ENCODE measurements around the gene HDDC2.
A peak's percentile ranks its signal among the peaks of the same experiment; 100 is the strongest.

Gene HDDC2

GRCh38 chr6:125301435-125302391 is at the start of gene HDDC2:
Gene HDDC2 (minus strand): TSS chr6:125301967. CDS start chr6:125301932, 35 bp downstream.
- peak; percentile 91 for DNase-seq

GRCh38 chr6:125346926-125347563 is 45.3 kb upstream of the HDDC2 start:
- DNase-seq: no peak

GRCh38 chr6:125346201-125346925 is 44.6 kb upstream of the HDDC2 start:
- DNase-seq: no peak

GRCh38 chr6:125341460-125341859 is 39.7 kb upstream of the HDDC2 start:
- no peak for DNase-seq

GRCh38 chr6:125340991-125341390 is 39.2 kb upstream of the HDDC2 start:
- no peak for DNase-seq

- no peak for DNase-seq
These were observed 38.5 kb upstream of the HDDC2 start for GRCh38 chr6:125340175-125340835.

- no peak for DNase-seq
These were observed 37.9 kb upstream of the HDDC2 start for GRCh38 chr6:125339653-125340052.

- DNase-seq: no peak
These were observed 36.6 kb upstream of the HDDC2 start for GRCh38 chr6:125338381-125338780.

- DNase-seq: no peak
These were observed 35.9 kb upstream of the HDDC2 start for GRCh38 chr6:125337706-125338105.

- no peak for DNase-seq
These were observed 30.9 kb upstream of the HDDC2 start for GRCh38 chr6:125332664-125333063.

- DNase-seq: no peak
These were observed 23.8 kb upstream of the HDDC2 start for GRCh38 chr6:125325586-125325985.

GRCh38 chr6:125323376-125323775 is 21.6 kb upstream of the HDDC2 start:
- no peak for DNase-seq

GRCh38 chr6:125316621-125317020 is 14.9 kb upstream of the HDDC2 start:
- DNase-seq: peak; percentile 91

- DNase-seq: no peak
These were observed 13.8 kb upstream of the HDDC2 start for GRCh38 chr6:125315548-125315947.

GRCh38 chr6:125314009-125314581 is 12.3 kb upstream of the HDDC2 start:
- DNase-seq: peak; percentile 78

- DNase-seq: no peak
These were observed 11.2 kb upstream of the HDDC2 start for GRCh38 chr6:125312950-125313349.

GRCh38 chr6:125312478-125312877 is 10.7 kb upstream of the HDDC2 start:
- DNase-seq: no peak

GRCh38 chr6:125310994-125311649 is 9.4 kb upstream of the HDDC2 start:
- DNase-seq: no peak

- DNase-seq: no peak
These were observed 6.3 kb upstream of the HDDC2 start for GRCh38 chr6:125307964-125308615.

GRCh38 chr6:125307150-125307838 is 5.5 kb upstream of the HDDC2 start:
- DNase-seq: peak; percentile 66

GRCh38 chr6:125306756-125307149 is 5.0 kb upstream of the HDDC2 start:
- no peak for DNase-seq

Data from islet precursor cell (in vitro differentiated cells).